ENCODE results near the gene FAM187B. TPM values are rescaled to one million over a fixed set of nuclear protein-coding genes. Genes with fewer than 3 reads are reported as not detected.

FAM187B gene
- total and polyA plus RNA-seq, 3 donors from 2014 or later = 18.4 to 105 (median 79.2) TPM

GRCh38 chr19:35176181-35176570 lies 52.4 kb downstream of the FAM187B start:
- no peaks in the 10 kb centered on the region for H3K27me3 ChIP-seq
- no peak for DNase-seq
- intact Hi-C loops (cut with DNase I; ENCODE audit: low total_unique reads) = no loop called here
- WGBS, 2 donors = 85 to 88% methylated on average over 3 of the region's 3 CpGs
- TF ChIP-seq POLR2A (IDR thresholded peaks at IDR 0.05) = no peak
- TF ChIP-seq CTCF (IDR thresholded peaks at IDR 0.05) = no peak
- H3K27ac ChIP-seq = no peak overlapping the region
- H3K4me3 ChIP-seq = no peak overlapping the region
- H3K9me3 ChIP-seq = no peaks in the 10 kb centered on the region
- no peaks in the 10 kb centered on the region for H3K36me3 ChIP-seq (ENCODE audit: low read depth, missing control alignments)
- no peaks in the 10 kb centered on the region for H3K4me1 ChIP-seq

Other genes starting within 250 kb of the FAM187B start
- 10 to 100 TPM; 92.4 to 99.3 TPM for gene GRAMD1A, start 228.4 kb downstream of the FAM187B start, total RNA-seq
- 62.8 TPM for gene GRAMD1A, start 228.4 kb downstream of the FAM187B start, polyA plus RNA-seq (ENCODE audit: insufficient read depth, low read depth, low replicate concordance)
- gene SCN1B, start 198.3 kb downstream of the FAM187B start, total RNA-seq = 1 to 10 TPM; 3.5 to 6.6 TPM
- 7.5 TPM for gene SCN1B, start 198.3 kb downstream of the FAM187B start, polyA plus RNA-seq (ENCODE audit: insufficient read depth, low read depth, low replicate concordance)
- 1 to 10 TPM in 1 of 2 donors, under 1 TPM in 1; 0.79 to 1.7 TPM for gene HPN, start 187.0 kb downstream of the FAM187B start, total RNA-seq
- gene HPN, start 187.0 kb downstream of the FAM187B start, polyA plus RNA-seq (ENCODE audit: insufficient read depth, low read depth, low replicate concordance) = 8.2 TPM
- 1 to 10 TPM in 1 of 2 donors, not detected in 1; 2.6 TPM for gene FXYD3, start 112.9 kb downstream of the FAM187B start, total RNA-seq
- gene FXYD3, start 112.9 kb downstream of the FAM187B start, polyA plus RNA-seq (ENCODE audit: insufficient read depth, low read depth, low replicate concordance) = not detected
- 1 to 10 TPM; 4.5 to 7.9 TPM for gene LGI4, start 93.7 kb downstream of the FAM187B start, total RNA-seq
- gene LGI4, start 93.7 kb downstream of the FAM187B start, polyA plus RNA-seq (ENCODE audit: insufficient read depth, low read depth, low replicate concordance) = 4.5 TPM
- 10 to 100 TPM in 1 of 2 donors, 1 to 10 TPM in 1; 2.3 to 11.1 TPM for gene FXYD1, start 89.9 kb downstream of the FAM187B start, total RNA-seq
- 48.5 TPM for gene FXYD1, start 89.9 kb downstream of the FAM187B start, polyA plus RNA-seq (ENCODE audit: insufficient read depth, low read depth, low replicate concordance)
- gene FXYD7, start 85.5 kb downstream of the FAM187B start, total RNA-seq = 1 to 10 TPM in 1 of 2 donors, not detected in 1; 1.2 TPM
- 2.1 TPM for gene FXYD7, start 85.5 kb downstream of the FAM187B start, polyA plus RNA-seq (ENCODE audit: insufficient read depth, low read depth, low replicate concordance)
- 10 to 100 TPM in 1 of 2 donors, 1 to 10 TPM in 1; 5.7 to 17.5 TPM for gene FXYD5, start 74.0 kb downstream of the FAM187B start, total RNA-seq
- gene FXYD5, start 74.0 kb downstream of the FAM187B start, polyA plus RNA-seq (ENCODE audit: insufficient read depth, low read depth, low replicate concordance) = 38.1 TPM
- 100 to 1,000 TPM; 154 to 195 TPM for gene LSR, start 20.3 kb upstream of the FAM187B start, total RNA-seq
- gene LSR, start 20.3 kb upstream of the FAM187B start, polyA plus RNA-seq (ENCODE audit: insufficient read depth, low read depth, low replicate concordance) = 85.7 TPM
- 100 to 1,000 TPM; 105 to 123 TPM for gene USF2, start 40.2 kb upstream of the FAM187B start, total RNA-seq
- gene USF2, start 40.2 kb upstream of the FAM187B start, polyA plus RNA-seq (ENCODE audit: insufficient read depth, low read depth, low replicate concordance) = 83.1 TPM
- not detected for gene HAMP, start 53.8 kb upstream of the FAM187B start, total RNA-seq
- gene HAMP, start 53.8 kb upstream of the FAM187B start, polyA plus RNA-seq (ENCODE audit: insufficient read depth, low read depth, low replicate concordance) = 1.6 TPM
- 10 to 100 TPM; 10.8 to 18.4 TPM for gene MAG, start 63.4 kb upstream of the FAM187B start, total RNA-seq
- gene MAG, start 63.4 kb upstream of the FAM187B start, polyA plus RNA-seq (ENCODE audit: insufficient read depth, low read depth, low replicate concordance) = 5.4 TPM
- 10 to 100 TPM; 15.0 TPM for gene CD22, start 100.4 kb upstream of the FAM187B start, total RNA-seq
- 10.1 TPM for gene CD22, start 100.4 kb upstream of the FAM187B start, polyA plus RNA-seq (ENCODE audit: insufficient read depth, low read depth, low replicate concordance)
- gene FFAR1, start 119.2 kb upstream of the FAM187B start, total RNA-seq = under 1 TPM; 0.31 to 0.81 TPM
- 0.26 TPM for gene FFAR1, start 119.2 kb upstream of the FAM187B start, polyA plus RNA-seq (ENCODE audit: insufficient read depth, low read depth, low replicate concordance)
- gene FFAR3, start 129.7 kb upstream of the FAM187B start, total RNA-seq = under 1 TPM; 0.25 to 0.47 TPM
- not detected for gene FFAR3, start 129.7 kb upstream of the FAM187B start, polyA plus RNA-seq (ENCODE audit: insufficient read depth, low read depth, low replicate concordance)
- gene GPR42, start 142.3 kb upstream of the FAM187B start, total RNA-seq = not detected
- not detected for gene GPR42, start 142.3 kb upstream of the FAM187B start, polyA plus RNA-seq (ENCODE audit: insufficient read depth, low read depth, low replicate concordance)
- not detected for gene FFAR2, start 219.5 kb upstream of the FAM187B start, total RNA-seq
- 0.20 TPM for gene FFAR2, start 219.5 kb upstream of the FAM187B start, polyA plus RNA-seq (ENCODE audit: insufficient read depth, low read depth, low replicate concordance)